ENCODE data around the gene STX18. TPM values are rescaled to one million over a fixed set of nuclear protein-coding genes. Genes with fewer than 3 reads are reported as not detected.
A peak's percentile ranks its signal among the peaks of the same experiment; 100 is the strongest.

Gene STX18
- total RNA-seq, 1 donor from 2014 or later = 36.7 TPM

GRCh38 chr4:4383085-4383484 is 158.8 kb downstream of the STX18 start:
- DNase-seq (ENCODE audit: extremely low spot score, unreplicated experiment) = no peak
- peak overlapping the region; percentile 38 for H3K4me3 Mint-ChIP-seq
- peaks cover 5% of the 10 kb centered on the region for H3K4me1 Mint-ChIP-seq (ENCODE audit: unreplicated experiment)
- no peak for TF ChIP-seq CTCF (conservative IDR thresholded peaks at IDR 0.05)
- no peaks in the 10 kb centered on the region for H3K9me3 Mint-ChIP-seq
- H3K27me3 Mint-ChIP-seq = peaks cover 54% of the 10 kb centered on the region
- no peak overlapping the region for H3K27ac Mint-ChIP-seq
- no peaks in the 10 kb centered on the region for H3K36me3 Mint-ChIP-seq

GRCh38 chr4:4379540-4380087 is 162.2 kb downstream of the STX18 start:
- no peak for TF ChIP-seq CTCF (conservative IDR thresholded peaks at IDR 0.05)
- Mint-ChIP-seq H3K27me3 (peaks cover 63% of the 10 kb centered on the region), H3K4me3 (no peak overlapping the region), H3K9me3 (peaks cover 4% of the 10 kb centered on the region), H3K27ac (no peak overlapping the region), H3K36me3 (no peaks in the 10 kb centered on the region), H3K4me1 (ENCODE audit: unreplicated experiment) (no peaks in the 10 kb centered on the region)
- DNase-seq (ENCODE audit: extremely low spot score, unreplicated experiment) = no peak

DNA sequence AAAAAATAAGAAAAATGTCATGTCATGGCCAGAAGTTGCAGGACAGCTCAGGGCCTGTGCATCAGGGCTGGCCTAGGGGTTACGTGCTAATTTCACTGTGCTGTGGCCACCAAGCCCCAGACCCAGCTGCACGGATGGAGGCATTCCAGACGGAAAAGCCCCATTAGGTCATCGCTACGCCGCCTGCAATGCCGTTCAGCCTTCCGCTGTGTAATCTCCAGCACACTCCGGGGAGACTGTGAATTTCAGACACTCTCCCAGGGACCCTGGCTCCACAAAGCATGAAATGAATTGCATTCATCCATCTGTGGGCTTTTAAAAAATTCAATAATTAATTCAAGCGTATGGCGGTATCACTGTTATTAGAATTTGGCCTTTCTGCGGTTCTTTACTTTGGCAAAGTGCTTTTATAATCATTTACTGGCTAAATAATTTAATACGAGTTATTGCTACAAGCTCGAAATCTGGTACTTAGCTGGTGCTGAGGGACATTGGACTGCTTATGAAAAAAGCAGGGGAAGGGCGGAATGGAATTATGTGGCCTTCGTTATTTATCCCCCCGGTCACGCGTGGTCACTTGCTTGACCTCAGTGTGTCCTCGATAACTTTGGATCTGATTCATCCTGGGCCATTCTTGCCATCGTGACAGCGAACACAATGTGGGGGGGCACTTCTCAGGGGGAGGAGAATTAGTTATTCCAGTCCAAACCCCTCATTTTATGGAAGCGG is 164.0 kb downstream of the STX18 start:
- Mint-ChIP-seq H3K9me3 (peaks cover 8% of the 10 kb centered on the region), H3K27ac (no peak overlapping the region), H3K27me3 (peaks cover 50% of the 10 kb centered on the region), H3K4me1 (ENCODE audit: unreplicated experiment) (no peaks in the 10 kb centered on the region), H3K4me3 (no peak overlapping the region), H3K36me3 (no peaks in the 10 kb centered on the region)
- TF ChIP-seq CTCF (conservative IDR thresholded peaks at IDR 0.05) = no peak
- DNase-seq (ENCODE audit: extremely low spot score, unreplicated experiment) = no peak

DNA sequence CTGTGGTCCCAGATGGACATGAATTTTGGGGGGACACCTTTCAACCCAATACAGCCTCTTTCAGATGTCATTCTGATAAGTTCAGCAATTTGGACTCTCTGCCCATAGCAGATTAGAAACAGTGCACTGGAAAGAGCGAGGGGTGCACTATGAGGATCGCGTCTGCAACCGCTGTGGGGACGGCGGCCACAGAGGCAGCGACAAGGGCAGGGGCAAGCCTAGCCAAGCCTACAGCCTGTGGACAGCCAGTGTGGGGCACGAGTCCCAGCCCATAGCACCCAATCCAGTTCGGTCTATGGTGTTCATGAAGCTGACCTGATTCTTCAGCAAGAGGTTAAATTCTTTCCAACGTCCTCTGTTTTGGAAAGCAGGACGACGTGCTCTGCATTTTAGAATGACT is 164.7 kb downstream of the STX18 start:
- Mint-ChIP-seq H3K4me3 (no peak overlapping the region), H3K36me3 (no peaks in the 10 kb centered on the region), H3K27me3 (peaks cover 43% of the 10 kb centered on the region), H3K4me1 (ENCODE audit: unreplicated experiment) (no peaks in the 10 kb centered on the region), H3K27ac (no peak overlapping the region), H3K9me3 (peaks cover 8% of the 10 kb centered on the region)
- TF ChIP-seq CTCF (conservative IDR thresholded peaks at IDR 0.05) = no peak
- DNase-seq (ENCODE audit: extremely low spot score, unreplicated experiment) = no peak

DNA sequence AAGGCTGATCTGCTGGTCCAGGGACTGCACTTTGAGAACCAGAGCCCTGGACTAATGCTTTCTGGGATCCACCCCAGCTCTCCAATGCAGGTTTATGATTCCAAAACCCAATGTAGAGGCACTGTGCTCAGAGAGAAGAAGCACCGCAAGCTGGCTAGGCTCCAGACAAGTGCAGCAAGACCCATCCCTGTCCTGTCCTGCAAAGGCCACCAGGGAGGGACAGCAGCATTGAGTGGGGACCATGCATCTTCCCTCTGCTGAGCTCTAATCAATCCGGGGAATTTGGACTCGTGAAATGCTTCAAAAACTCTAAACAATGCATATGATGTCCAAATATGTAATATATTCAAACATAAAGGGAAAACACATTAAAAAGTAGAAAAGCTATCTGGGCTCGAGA is 165.8 kb downstream of the STX18 start:
- no peaks in the 10 kb centered on the region for H3K4me1 Mint-ChIP-seq (ENCODE audit: unreplicated experiment)
- peaks cover 40% of the 10 kb centered on the region for H3K27me3 Mint-ChIP-seq
- H3K36me3 Mint-ChIP-seq = no peaks in the 10 kb centered on the region
- H3K9me3 Mint-ChIP-seq = peaks cover 8% of the 10 kb centered on the region
- TF ChIP-seq CTCF (conservative IDR thresholded peaks at IDR 0.05) = no peak
- no peak overlapping the region for H3K4me3 Mint-ChIP-seq
- no peak for DNase-seq (ENCODE audit: extremely low spot score, unreplicated experiment)
- no peak overlapping the region for H3K27ac Mint-ChIP-seq
